Measurements from ENCODE around the gene CSRNP3.

The CSRNP3 gene

DNA sequence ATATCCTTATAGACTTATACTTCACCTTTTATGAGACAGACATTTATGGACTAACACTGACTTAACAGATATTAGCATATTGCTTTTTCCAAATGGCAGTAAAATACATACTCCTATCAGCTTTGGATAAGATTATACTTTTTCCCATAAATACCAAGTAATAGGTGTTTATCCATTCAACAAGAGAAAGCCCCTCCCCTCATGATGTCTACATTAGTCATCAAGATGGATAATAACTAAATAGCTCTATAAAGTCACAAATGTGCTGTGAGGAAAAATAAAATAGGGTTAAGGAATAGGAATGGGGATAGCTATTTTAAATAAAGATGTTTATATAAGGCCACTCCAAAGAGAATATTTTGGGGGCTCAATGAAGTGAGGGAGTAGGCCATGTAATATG is 39.4 kb downstream of the CSRNP3 start:
- no peak overlapping the region for H3K4me3 ChIP-seq (ENCODE audit: low read depth in 1 of 2, low read length in 2 of 2)
- H3K27ac ChIP-seq (ENCODE audit: low read length) = no peak overlapping the region
- H3K4me1 ChIP-seq (ENCODE audit: control insufficient read depth in 1 of 2, insufficient read depth in 2 of 2, low read length in 2 of 2) = no peaks in the 10 kb centered on the region
- no peaks in the 10 kb centered on the region for H3K9me3 ChIP-seq (ENCODE audit: control insufficient read depth in 1 of 2, low read length in 2 of 2)
- H3K36me3 ChIP-seq (ENCODE audit: control insufficient read depth in 1 of 2, insufficient read depth in 2 of 2, low read length in 2 of 2) = no peaks in the 10 kb centered on the region
- H3K27me3 ChIP-seq (ENCODE audit: low read depth, low read length) = no peaks in the 10 kb centered on the region

DNA sequence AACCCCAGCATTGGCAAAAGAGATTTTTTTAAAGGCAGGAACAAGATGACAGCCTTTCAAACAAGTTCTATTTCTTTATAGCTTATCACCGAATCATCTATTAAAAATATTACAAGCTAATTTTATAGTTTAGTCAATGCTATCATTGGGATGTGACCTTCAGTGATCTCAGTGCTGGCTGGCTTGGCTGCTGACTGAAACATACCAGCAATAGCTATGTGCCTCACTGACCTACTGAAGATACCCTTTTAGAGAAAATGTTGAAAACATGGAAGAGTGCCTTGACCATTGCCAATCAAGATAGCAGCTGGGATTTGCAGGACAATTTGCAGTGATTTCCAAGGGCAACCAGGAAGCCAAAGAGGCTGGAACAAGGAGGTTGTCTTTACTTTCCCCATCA is 44.0 kb downstream of the CSRNP3 start:
- no peaks in the 10 kb centered on the region for H3K36me3 ChIP-seq (ENCODE audit: control insufficient read depth in 1 of 2, insufficient read depth in 2 of 2, low read length in 2 of 2)
- H3K27ac ChIP-seq (ENCODE audit: low read length) = no peak overlapping the region
- no peaks in the 10 kb centered on the region for H3K27me3 ChIP-seq (ENCODE audit: low read depth, low read length)
- no peaks in the 10 kb centered on the region for H3K4me1 ChIP-seq (ENCODE audit: control insufficient read depth in 1 of 2, insufficient read depth in 2 of 2, low read length in 2 of 2)
- no peaks in the 10 kb centered on the region for H3K9me3 ChIP-seq (ENCODE audit: control insufficient read depth in 1 of 2, low read length in 2 of 2)
- H3K4me3 ChIP-seq (ENCODE audit: low read depth in 1 of 2, low read length in 2 of 2) = no peak overlapping the region

DNA sequence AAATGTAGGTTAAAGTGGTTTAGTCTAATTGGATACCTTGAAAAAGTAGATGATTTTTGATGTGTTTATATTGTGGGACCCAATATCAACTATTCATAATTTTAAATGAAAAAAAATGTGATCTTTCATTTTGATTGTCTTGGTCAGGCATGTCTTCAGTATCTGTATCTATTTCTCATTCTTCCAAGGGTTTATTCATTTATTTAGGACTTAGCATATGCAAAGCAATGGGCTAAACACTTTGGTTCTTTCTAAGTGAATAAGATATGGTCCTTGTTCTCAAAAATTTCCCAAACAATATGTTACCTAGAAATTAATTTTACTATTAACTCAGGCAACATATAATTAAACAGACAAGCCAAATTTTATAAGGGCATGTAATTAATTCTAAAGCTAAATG is 49.1 kb downstream of the CSRNP3 start:
- H3K27ac ChIP-seq (ENCODE audit: low read length) = no peak overlapping the region
- H3K27me3 ChIP-seq (ENCODE audit: low read depth, low read length) = no peaks in the 10 kb centered on the region
- no peaks in the 10 kb centered on the region for H3K4me1 ChIP-seq (ENCODE audit: control insufficient read depth in 1 of 2, insufficient read depth in 2 of 2, low read length in 2 of 2)
- no peaks in the 10 kb centered on the region for H3K36me3 ChIP-seq (ENCODE audit: control insufficient read depth in 1 of 2, insufficient read depth in 2 of 2, low read length in 2 of 2)
- H3K4me3 ChIP-seq (ENCODE audit: low read depth in 1 of 2, low read length in 2 of 2) = no peak overlapping the region
- H3K9me3 ChIP-seq (ENCODE audit: control insufficient read depth in 1 of 2, low read length in 2 of 2) = no peaks in the 10 kb centered on the region

DNA sequence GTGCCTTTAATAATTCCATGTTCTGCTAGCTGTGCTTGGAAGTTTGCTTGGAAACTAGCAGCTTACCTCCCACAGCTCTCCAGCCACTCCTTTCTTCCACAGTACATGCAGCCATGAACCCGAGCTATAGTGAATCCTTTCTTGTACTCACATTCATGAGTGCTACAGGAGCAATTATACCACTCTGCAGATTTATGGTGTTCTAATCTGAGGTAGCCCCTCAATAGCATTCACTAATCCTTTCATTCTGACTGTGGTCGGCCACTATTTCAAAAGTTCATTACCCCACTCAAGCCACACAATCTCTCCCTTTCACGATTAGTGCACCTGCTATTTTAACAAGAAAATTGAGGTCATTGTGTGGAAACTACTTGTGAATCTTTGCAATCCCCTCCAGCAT is 53.2 kb downstream of the CSRNP3 start:
- H3K27ac ChIP-seq (ENCODE audit: low read length) = no peak overlapping the region
- no peaks in the 10 kb centered on the region for H3K4me1 ChIP-seq (ENCODE audit: control insufficient read depth in 1 of 2, insufficient read depth in 2 of 2, low read length in 2 of 2)
- H3K36me3 ChIP-seq (ENCODE audit: control insufficient read depth in 1 of 2, insufficient read depth in 2 of 2, low read length in 2 of 2) = no peaks in the 10 kb centered on the region

DNA sequence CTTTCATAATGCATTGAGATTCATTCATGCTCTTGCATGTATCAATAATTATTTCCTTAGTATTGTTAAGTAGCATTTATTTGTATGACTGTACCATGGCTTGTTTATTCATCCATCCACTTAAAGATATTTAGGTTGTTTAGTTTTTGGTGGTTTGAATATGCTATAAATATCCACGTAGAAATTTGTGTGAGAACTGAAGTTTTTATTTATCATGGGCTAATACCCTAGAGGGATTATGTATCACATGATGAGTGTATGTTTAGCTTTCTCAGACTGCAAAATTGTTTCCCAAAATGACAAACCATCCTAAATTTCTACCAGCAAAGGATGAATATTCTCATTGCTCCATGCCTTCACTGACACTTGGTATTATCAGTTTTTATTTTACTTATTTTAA is 55.2 kb downstream of the CSRNP3 start:
- H3K9me3 ChIP-seq (ENCODE audit: control insufficient read depth in 1 of 2, low read length in 2 of 2) = peaks cover 0 to 3% of the 10 kb centered on the region in 2 donors
- H3K27me3 ChIP-seq (ENCODE audit: low read depth, low read length) = no peaks in the 10 kb centered on the region
- no peaks in the 10 kb centered on the region for H3K4me1 ChIP-seq (ENCODE audit: control insufficient read depth in 1 of 2, insufficient read depth in 2 of 2, low read length in 2 of 2)
- no peak overlapping the region for H3K4me3 ChIP-seq (ENCODE audit: low read depth in 1 of 2, low read length in 2 of 2)
- no peak overlapping the region for H3K27ac ChIP-seq (ENCODE audit: low read length)
- H3K36me3 ChIP-seq (ENCODE audit: control insufficient read depth in 1 of 2, insufficient read depth in 2 of 2, low read length in 2 of 2) = no peaks in the 10 kb centered on the region

More for the DNA sequence above, 53.2 kb downstream of the CSRNP3 start:
- no peak overlapping the region for H3K4me3 ChIP-seq (ENCODE audit: low read depth in 1 of 2, low read length in 2 of 2)
- H3K27me3 ChIP-seq (ENCODE audit: low read depth, low read length) = no peaks in the 10 kb centered on the region
- H3K9me3 ChIP-seq (ENCODE audit: control insufficient read depth in 1 of 2, low read length in 2 of 2) = no peaks in the 10 kb centered on the region

DNA sequence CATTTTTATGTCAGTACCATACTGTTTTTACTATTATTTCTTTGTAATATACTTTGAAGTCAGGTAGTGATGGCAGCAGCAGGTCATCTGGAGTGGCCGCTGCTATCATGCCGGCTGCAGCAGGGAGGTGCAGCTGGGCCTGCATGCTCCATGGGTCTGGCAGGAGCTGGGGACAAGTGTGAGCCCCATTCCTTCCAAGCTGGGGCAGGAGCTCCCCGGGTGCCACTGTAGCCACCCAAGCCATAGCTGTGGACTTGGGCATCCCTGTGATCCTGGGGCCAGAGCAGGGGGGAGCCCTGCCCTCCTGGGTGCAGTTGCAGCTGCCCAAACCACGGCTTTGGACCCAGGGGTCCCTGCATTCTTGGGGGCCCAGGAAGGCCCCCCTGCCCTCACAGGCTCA is 59.2 kb downstream of the CSRNP3 start:
- H3K36me3 ChIP-seq (ENCODE audit: control insufficient read depth in 1 of 2, insufficient read depth in 2 of 2, low read length in 2 of 2) = no peaks in the 10 kb centered on the region
- no peaks in the 10 kb centered on the region for H3K27me3 ChIP-seq (ENCODE audit: low read depth, low read length)
- no peak overlapping the region for H3K4me3 ChIP-seq (ENCODE audit: low read depth in 1 of 2, low read length in 2 of 2)
- H3K9me3 ChIP-seq (ENCODE audit: control insufficient read depth in 1 of 2, low read length in 2 of 2) = peaks cover 0 to 3% of the 10 kb centered on the region in 2 donors
- H3K4me1 ChIP-seq (ENCODE audit: control insufficient read depth in 1 of 2, insufficient read depth in 2 of 2, low read length in 2 of 2) = no peaks in the 10 kb centered on the region
- H3K27ac ChIP-seq (ENCODE audit: low read length) = no peak overlapping the region

DNA sequence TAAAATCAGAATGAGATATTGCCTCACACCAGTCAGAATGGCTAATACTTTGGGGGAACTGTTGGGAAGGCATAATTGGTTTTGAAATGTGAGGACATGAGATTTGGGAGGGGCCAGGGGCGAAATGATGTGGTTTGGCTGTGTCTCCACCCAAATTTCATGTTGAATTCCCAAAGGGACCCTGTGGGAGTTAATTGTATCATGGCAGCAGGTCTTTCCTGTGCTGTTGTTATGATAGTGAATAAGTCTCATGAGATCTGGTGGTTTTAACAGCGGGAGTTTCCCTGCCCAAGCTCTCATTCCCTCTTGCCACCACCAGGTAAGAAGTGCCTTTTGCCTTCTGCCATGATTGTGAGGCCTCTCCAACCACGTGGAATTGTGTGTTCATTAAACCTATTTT is 59.6 kb downstream of the CSRNP3 start:
- peaks cover 0 to 3% of the 10 kb centered on the region in 2 donors for H3K9me3 ChIP-seq (ENCODE audit: control insufficient read depth in 1 of 2, low read length in 2 of 2)
- H3K36me3 ChIP-seq (ENCODE audit: control insufficient read depth in 1 of 2, insufficient read depth in 2 of 2, low read length in 2 of 2) = no peaks in the 10 kb centered on the region
- no peaks in the 10 kb centered on the region for H3K4me1 ChIP-seq (ENCODE audit: control insufficient read depth in 1 of 2, insufficient read depth in 2 of 2, low read length in 2 of 2)
- no peak overlapping the region for H3K4me3 ChIP-seq (ENCODE audit: low read depth in 1 of 2, low read length in 2 of 2)
- no peaks in the 10 kb centered on the region for H3K27me3 ChIP-seq (ENCODE audit: low read depth, low read length)
- no peak overlapping the region for H3K27ac ChIP-seq (ENCODE audit: low read length)

DNA sequence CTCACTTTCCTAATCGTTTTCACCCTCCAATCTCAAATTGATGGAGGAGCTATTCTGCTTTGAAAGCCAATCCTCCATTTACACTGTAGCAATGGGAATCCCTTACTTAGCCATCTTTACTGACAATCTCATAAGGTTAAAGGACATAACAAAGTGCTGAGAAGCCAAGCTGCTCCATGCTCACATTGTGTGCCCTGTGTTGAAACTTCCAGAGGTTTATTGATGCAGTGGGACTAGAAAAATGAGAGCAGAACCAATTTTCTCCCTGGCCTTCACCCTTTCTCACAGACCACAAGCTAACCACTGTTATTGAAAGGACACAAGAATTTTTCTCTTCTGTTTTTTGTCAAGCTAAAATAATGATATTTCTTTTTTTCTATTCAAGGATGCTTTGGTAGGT is 63.8 kb downstream of the CSRNP3 start:
- H3K4me1 ChIP-seq (ENCODE audit: control insufficient read depth in 1 of 2, insufficient read depth in 2 of 2, low read length in 2 of 2) = no peaks in the 10 kb centered on the region
- no peaks in the 10 kb centered on the region for H3K36me3 ChIP-seq (ENCODE audit: control insufficient read depth in 1 of 2, insufficient read depth in 2 of 2, low read length in 2 of 2)
- no peak overlapping the region for H3K27ac ChIP-seq (ENCODE audit: low read length)
- no peak overlapping the region for H3K4me3 ChIP-seq (ENCODE audit: low read depth in 1 of 2, low read length in 2 of 2)
- H3K9me3 ChIP-seq (ENCODE audit: control insufficient read depth in 1 of 2, low read length in 2 of 2) = peaks cover 0 to 3% of the 10 kb centered on the region in 2 donors
- no peaks in the 10 kb centered on the region for H3K27me3 ChIP-seq (ENCODE audit: low read depth, low read length)

DNA sequence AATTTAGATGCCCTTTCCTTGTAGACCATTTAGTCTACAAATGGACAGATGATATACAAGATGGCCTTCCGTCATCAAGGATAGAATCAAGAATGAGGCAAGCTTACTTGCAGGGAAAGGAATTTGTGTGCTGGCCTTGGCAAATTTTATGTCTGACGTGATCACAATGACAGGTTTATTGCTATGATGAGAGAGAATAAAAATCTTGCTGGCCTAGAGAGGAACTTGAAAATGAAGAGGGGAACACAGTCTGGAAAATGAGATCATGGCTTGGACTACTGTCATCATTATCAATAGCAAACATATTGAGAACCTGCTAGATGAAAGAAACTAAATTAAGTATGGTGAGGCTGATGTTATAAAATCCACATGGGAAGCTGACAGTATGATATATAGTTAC is 66.0 kb downstream of the CSRNP3 start:
- Histone ChIP-seq H3K4me3 (ENCODE audit: low read depth in 1 of 2, low read length in 2 of 2) (no peak overlapping the region), H3K27ac (ENCODE audit: low read length) (no peak overlapping the region), H3K36me3 (ENCODE audit: control insufficient read depth in 1 of 2, insufficient read depth in 2 of 2, low read length in 2 of 2) (no peaks in the 10 kb centered on the region), H3K9me3 (ENCODE audit: control insufficient read depth in 1 of 2, low read length in 2 of 2) (no peaks in the 10 kb centered on the region), H3K4me1 (ENCODE audit: control insufficient read depth in 1 of 2, insufficient read depth in 2 of 2, low read length in 2 of 2) (no peaks in the 10 kb centered on the region), H3K27me3 (ENCODE audit: low read depth, low read length) (no peaks in the 10 kb centered on the region)

DNA sequence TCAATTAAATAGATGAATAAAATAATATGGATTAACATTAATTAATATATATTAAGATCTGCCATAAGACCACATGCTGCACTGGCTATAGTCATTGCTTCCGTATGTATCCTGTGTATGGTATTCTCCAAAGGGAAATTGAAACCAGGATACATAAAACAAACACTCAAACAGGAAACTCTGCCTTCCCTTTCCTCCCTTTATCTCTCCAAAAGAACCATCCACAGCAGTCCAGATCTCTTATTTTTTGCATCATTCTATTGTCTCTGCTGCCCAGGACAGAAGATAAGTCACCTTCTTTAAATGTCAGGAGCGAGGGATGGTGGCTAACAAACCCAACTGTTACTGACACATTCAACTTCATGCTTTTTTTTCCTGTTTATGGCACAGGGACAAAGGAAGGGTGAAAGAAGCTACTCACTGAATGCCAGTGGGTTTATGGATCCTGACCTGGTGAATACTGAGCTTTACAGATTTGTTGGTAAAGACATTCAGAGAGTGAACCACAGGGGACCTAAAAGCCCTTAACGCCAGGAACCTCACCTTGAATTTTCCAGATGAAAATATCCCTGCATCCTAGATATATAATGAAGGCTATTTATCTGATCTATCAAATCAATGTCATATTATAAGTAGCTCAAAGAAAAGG is 67.5 kb downstream of the CSRNP3 start:
- H3K36me3 ChIP-seq (ENCODE audit: control insufficient read depth in 1 of 2, insufficient read depth in 2 of 2, low read length in 2 of 2) = no peaks in the 10 kb centered on the region
- no peaks in the 10 kb centered on the region for H3K27me3 ChIP-seq (ENCODE audit: low read depth, low read length)
- no peak overlapping the region for H3K4me3 ChIP-seq (ENCODE audit: low read depth in 1 of 2, low read length in 2 of 2)
- H3K27ac ChIP-seq (ENCODE audit: low read length) = no peak overlapping the region
- no peaks in the 10 kb centered on the region for H3K9me3 ChIP-seq (ENCODE audit: control insufficient read depth in 1 of 2, low read length in 2 of 2)
- no peaks in the 10 kb centered on the region for H3K4me1 ChIP-seq (ENCODE audit: control insufficient read depth in 1 of 2, insufficient read depth in 2 of 2, low read length in 2 of 2)

DNA sequence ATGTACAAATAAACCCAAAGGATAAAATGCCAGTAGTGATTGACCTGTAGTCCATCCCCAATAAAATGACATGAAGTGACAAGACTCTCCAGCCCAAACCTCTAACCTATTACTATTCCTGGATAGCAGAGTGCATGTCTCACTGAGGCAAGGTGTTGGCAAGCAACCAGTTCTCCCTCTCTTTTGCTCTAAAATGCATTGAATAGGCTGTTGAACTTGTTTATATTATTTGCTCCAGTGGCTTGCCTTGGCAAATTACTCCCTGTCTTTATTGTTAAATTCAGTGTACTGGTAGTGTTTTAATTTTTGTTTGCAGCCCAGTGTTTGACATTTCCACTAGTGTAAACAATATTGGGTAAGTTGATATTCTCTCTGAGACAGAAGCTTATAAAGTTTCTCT is 70.5 kb downstream of the CSRNP3 start:
- Histone ChIP-seq H3K36me3 (ENCODE audit: control insufficient read depth in 1 of 2, insufficient read depth in 2 of 2, low read length in 2 of 2) (no peaks in the 10 kb centered on the region), H3K4me3 (ENCODE audit: low read depth in 1 of 2, low read length in 2 of 2) (no peak overlapping the region), H3K4me1 (ENCODE audit: control insufficient read depth in 1 of 2, insufficient read depth in 2 of 2, low read length in 2 of 2) (no peaks in the 10 kb centered on the region)

DNA sequence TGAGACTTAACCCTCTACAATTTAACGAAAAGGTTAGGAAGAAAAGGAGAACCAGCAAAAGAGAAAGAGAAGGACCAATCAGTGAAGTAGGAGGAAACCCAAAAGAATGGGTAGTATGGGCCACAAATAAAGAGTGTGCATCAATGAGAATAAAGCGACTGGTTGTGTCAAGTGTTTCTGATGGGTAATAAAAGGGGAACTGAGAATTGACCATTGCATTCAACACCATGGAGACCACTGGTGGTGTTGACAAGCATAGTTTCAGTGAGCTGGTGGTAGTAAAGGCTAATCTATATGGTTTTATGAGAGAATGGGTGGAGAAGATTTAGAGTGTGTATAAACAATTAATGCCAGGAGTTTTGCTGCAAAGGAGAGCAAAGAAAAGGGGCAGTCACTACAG is 75.4 kb downstream of the CSRNP3 start:
- Histone ChIP-seq H3K4me3 (ENCODE audit: low read depth in 1 of 2, low read length in 2 of 2) (no peak overlapping the region), H3K4me1 (ENCODE audit: control insufficient read depth in 1 of 2, insufficient read depth in 2 of 2, low read length in 2 of 2) (no peaks in the 10 kb centered on the region), H3K9me3 (ENCODE audit: control insufficient read depth in 1 of 2, low read length in 2 of 2) (no peaks in the 10 kb centered on the region), H3K27me3 (ENCODE audit: low read depth, low read length) (no peaks in the 10 kb centered on the region), H3K27ac (ENCODE audit: low read length) (no peak overlapping the region), H3K36me3 (ENCODE audit: control insufficient read depth in 1 of 2, insufficient read depth in 2 of 2, low read length in 2 of 2) (no peaks in the 10 kb centered on the region)

More for the DNA sequence above, 70.5 kb downstream of the CSRNP3 start:
- Histone ChIP-seq H3K27ac (ENCODE audit: low read length) (no peak overlapping the region), H3K9me3 (ENCODE audit: control insufficient read depth in 1 of 2, low read length in 2 of 2) (no peaks in the 10 kb centered on the region), H3K27me3 (ENCODE audit: low read depth, low read length) (no peaks in the 10 kb centered on the region)

All from muscle layer of duodenum (tissue), 2 donors.